ENCODE data around the gene LARP4.
"Not testable (repeated sequence)": the region's sequence is repeated elsewhere in the genome, so short reads cannot be mapped to it uniquely, and the experiment has no call there.

LARP4 gene

DNA sequence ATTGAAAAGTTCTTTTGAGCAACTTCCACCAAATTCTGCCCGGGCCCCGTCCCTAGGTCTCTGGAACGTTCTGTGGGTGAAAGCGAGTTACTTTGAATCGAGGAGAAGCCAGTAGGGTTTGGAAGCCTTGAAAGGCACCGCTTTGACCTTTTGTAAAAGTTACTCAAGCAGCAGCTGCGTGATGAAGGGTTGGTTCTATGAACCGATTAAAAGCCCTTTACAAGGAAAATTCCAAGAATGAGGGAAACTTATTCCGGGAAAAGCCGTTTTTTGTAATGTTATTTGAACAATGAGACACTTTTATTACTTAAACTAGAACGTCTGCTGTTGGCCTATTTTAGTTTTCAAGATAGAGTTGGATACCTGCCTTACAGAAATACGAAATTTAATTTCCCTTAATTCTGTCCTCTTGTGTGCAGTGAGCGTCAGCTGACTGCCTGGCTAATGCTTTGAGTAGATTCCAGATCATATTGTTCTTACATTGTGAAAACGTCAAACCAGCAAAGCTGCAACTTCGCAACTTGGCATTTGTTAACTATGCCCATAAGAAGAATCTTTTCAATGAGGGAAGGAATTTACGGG is 906 bp downstream of the LARP4 start:
- DNase-seq (ENCODE audit: low read depth in 2 of 2): no peak

DNA sequence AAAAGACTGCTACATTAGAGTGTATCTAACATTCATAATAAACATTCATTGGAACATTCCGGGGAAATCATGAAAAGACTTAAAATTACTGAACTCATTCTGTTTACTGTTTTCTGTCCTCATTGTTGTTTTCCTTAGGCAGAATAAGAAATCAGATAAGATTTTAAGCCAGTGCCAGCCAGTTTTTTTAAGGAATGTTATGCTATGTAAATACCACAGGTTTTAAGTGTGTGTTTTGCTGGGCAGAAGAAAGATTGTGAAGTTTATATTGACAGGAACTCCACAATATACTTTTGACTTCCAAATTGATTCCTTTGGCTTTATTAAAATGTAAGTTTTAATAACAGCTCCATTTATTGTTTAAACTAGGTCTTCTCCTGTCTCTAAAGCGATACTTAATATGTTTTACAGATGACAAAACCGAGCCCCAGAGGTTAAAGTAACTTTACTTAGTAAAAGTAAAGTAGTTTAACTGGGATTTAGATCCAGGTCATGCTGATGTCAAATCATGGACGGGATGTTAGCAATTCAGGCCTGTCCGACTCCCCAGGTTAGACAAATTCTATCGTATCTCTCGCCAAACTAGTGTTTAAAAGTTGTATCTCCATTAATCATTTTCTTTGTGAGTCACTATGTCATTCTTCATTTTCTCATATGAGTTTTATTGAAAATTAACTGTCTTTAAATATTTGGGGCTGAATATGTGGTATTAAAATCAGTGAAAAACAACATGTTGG is 1.7 kb downstream of the LARP4 start:
- no peak for DNase-seq (ENCODE audit: low read depth in 2 of 2)

- DNase-seq (ENCODE audit: low read depth in 2 of 2): no peak
These were observed 2.3 kb downstream of the LARP4 start for GRCh38 chr12:50403001-50403440.

- DNase-seq (ENCODE audit: low read depth in 2 of 2): no peak
These were observed 3.6 kb downstream of the LARP4 start for GRCh38 chr12:50404307-50404706.

DNA sequence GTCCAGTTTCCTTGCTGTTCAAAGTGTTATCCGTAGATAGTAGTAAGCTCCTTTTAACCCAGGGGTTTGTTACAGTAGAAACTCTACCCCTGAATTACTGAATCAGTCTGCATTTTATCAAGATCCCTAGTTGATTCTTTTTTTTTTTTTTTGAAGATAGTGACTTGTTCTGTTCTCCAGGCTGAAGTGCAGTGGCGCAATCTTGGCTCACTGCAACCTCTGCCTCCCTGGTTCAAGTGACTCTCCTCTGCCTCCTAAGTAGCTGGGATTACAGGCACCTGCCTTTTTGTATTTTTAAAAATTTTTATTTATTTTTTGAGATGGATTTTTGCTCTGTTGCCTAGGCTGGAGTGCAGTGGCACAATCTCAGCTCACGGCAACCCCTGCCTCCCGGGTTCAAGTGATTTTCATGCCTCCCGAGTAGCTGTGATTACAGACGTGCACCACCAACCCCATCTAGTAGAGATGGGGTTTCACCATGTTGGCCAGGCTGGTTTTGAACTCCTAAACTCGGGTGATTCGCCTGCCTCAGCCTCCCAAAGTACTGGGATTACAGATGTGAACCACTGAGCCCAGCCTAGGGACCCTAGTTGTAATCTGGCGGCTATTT is 10.5 kb downstream of the LARP4 start:
- DNase-seq (ENCODE audit: low read depth in 2 of 2): no peak

GRCh38 chr12:50415899-50416479 is 15.3 kb downstream of the LARP4 start:
- no peak for DNase-seq (ENCODE audit: low read depth in 2 of 2)

DNA sequence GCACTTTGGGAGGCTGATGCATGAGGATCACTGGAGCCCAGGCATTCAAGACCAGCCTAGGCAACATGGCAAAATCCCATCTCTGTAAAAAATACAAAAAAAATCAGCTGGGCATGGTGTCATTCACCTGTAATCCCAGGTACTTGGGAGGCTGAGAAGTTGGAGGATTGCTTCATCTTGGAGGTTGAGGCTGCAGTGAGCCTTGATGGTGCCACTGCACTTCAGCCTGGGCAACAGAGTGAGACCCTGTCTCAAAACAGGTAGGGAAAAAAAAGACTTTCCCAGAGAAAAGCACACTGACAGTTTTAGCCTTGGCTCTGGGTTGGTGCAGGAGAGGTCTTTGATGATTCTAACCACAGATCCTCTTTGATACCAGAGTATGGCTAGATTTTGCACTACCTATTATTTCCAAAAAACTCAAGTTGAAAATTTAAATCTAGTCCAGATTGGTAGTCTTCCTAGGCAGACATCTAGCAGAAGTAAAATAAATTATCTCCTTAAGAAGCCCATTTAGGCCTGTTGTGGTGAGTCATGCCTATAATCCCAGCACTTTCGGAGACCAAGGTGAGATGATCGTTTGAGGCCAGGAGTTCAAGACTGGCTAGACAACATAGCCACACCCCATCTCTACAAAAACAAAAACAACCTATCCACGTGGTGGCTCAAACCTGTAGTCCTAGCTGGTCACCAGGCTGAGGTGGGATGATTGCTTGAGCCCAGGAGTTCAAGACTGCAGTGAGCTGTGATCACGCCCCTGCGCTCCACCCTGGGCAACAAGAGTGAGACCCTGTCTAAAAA is 18.6 kb downstream of the LARP4 start:
- DNase-seq (ENCODE audit: low read depth in 2 of 2): no peak

DNA sequence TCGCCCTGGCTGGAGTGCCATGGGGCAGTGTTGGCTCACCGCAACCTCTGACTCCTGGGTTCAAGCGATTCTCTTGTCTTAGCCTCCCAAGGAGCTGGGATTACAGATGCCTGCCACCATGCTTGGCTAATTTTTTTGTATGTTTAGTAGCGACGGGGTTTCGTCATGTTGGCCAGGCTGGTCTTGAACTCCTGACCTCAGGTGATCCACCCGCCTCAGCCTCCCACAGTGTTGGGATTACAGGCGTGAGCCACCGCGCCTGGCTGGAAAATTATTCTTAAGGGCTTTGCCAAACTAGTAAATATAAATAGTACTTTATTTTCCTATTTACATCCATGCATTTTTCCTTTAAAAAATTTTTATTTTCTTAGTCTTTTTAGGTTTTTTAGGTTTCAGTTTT is 22.2 kb downstream of the LARP4 start:
- DNase-seq (ENCODE audit: low read depth in 2 of 2): not testable (repeated sequence)

GRCh38 chr12:50423342-50423741 is 22.7 kb downstream of the LARP4 start:
- DNase-seq (ENCODE audit: low read depth in 2 of 2): not testable (repeated sequence)

DNA sequence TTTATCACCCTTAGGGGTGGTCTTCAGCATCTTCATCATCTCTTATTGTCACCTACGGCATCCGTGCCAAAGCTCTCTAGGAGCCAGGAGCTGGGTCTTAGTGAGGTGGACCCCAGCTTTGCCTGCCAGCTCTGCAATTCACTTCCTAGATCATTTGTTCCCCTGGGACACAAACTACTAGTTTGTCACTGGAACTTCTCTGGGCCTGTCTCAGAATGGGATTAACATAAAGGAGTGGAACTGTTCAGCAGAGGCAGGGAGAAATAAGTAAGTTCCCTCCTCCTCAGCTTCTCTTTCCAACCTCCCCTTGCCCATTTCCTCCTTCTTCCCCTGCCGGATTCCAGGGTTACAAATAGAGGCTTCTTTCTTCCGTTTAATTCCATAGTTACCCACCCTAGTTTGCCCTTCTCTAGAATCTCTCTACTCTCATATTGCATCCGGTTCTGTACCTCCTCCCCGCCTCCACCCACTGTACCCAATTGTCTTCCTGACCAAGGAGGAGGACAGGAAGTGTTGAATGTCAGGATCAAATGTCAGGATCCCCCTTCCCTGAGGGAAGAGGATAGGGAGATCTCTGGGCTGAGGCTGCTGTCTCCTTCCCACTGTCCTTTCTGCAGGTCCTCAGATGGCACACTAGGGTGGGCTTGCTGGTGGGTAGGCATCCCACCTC is 25.0 kb downstream of the LARP4 start:
- DNase-seq (ENCODE audit: low read depth in 2 of 2): no peak

DNA sequence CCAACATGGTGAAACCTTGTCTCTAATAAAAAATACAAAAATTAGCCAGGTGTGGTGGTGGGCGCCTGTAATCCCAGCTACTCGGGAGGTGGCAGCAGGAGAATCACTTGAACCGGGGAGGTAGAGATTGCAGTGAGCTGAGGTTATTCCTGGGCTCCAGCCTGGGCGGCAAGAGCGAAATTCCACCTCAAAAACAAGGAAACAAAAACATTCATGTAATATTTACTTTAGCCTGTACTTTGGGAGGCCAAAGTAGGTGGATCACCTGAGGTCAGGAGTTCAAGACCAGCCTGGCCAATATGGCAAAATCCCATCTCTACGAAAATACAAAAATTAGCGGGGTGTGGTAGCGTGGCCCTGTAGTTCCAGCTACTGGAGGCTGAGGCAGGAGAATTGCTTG is 31.0 kb downstream of the LARP4 start:
- not testable (repeated sequence) for DNase-seq (ENCODE audit: low read depth in 2 of 2)

DNA sequence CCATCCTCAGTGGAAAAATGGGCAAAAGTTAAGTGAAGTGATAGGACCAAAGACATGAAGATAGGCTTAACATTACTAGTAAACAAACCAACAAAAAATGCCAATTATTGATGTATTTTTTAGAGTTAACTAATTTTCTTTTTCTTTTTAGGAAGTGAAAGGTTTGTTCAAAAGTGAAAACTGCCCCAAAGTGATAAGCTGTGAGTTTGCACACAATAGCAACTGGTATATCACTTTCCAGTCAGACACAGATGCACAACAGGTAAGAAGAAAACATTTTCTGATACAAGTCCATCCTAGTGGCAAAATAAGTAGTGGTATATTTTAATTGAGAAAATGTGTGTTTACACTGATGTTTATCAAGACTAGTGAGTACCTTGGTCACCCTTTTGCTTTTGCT is 39.6 kb downstream of the LARP4 start:
- no peak for DNase-seq (ENCODE audit: low read depth in 2 of 2)

DNA sequence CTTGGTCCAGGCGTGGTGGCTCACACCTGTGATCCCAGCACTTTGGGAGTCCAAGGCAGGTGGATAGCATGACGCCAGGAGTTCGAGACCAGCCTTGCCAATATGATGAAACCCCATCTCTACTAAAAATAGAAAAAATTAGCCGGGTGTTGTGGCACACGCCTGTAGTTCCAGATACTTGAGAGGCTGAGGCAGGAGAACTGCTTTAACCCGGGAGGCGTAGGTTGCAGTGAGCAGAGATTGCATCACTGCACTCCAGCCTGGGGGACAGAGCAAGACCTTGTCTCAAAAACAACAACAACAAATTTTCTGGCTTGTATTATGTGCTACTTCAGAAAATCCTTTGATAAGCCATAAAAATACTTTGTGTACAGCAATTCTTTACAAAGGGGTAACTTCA is 41.1 kb downstream of the LARP4 start:
- DNase-seq (ENCODE audit: low read depth in 2 of 2): no peak

- DNase-seq (ENCODE audit: low read depth in 2 of 2): no peak
These were observed 41.7 kb downstream of the LARP4 start for GRCh38 chr12:50442178-50442908.

GRCh38 chr12:50449671-50450070 is 49.0 kb downstream of the LARP4 start:
- not testable (repeated sequence) for DNase-seq (ENCODE audit: low read depth in 2 of 2)

GRCh38 chr12:50452795-50453194 is 52.1 kb downstream of the LARP4 start:
- no peak for DNase-seq (ENCODE audit: low read depth in 2 of 2)

- DNase-seq (ENCODE audit: low read depth in 2 of 2): no peak
These were observed 53.2 kb downstream of the LARP4 start for GRCh38 chr12:50453872-50454271.

GRCh38 chr12:50458606-50459005 is 57.9 kb downstream of the LARP4 start:
- no peak for DNase-seq (ENCODE audit: low read depth in 2 of 2)

DNA sequence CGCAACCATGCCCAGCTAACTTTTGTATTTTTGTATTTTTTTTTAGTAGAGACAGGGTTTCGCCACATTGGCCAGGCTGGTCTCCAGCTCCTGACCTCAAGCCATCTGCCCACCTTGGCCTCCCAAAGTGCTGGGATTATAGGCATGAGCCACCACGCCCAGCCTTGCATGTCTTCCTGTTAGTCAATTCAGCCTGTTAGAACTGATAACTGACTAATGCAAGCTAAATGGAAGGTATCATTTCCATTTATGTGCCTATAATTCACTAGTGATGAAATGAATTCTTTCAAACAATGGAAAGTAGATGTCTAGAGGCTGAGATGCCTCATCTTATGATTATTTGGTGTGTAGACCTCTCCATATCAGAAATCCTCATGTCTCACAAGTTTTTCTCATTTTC is 66.8 kb downstream of the LARP4 start:
- no peak for DNase-seq (ENCODE audit: low read depth in 2 of 2)

GRCh38 chr12:50477241-50477832 is 76.7 kb downstream of the LARP4 start:
- DNase-seq (ENCODE audit: low read depth in 2 of 2): no peak
